ENCODE results near the gene POLR1G.
"Not testable (repeated sequence)": the region's sequence is repeated elsewhere in the genome, so short reads cannot be mapped to it uniquely, and the experiment has no call there.

- TF ChIP-seq POLR2A (IDR thresholded peaks at IDR 0.05; ENCODE audit: low read depth, low read length); TAF1 (IDR thresholded peaks at IDR 0.05; ENCODE audit: borderline replicate concordance, low read depth, low read length): not testable (repeated sequence)
Measured at GRCh38 chr19:45431008-45431407, 24.6 kb downstream of the POLR1G start.
